Tibial artery (tissue), 4 donors: ENCODE results near the gene KIAA0319L.

Experiments
- DNase-seq, 2 donors: peaks; one replicate each; pipeline ENCODE4 v3.0.0-alpha.2; 2019
- H3K27ac ChIP-seq, 2 donors: fragments of 200-600 bp; sonication (generic) in 1 of 2; 1 replicate in 1 of 2; 2 replicates in 1 of 2; pipeline ENCODE4 v1.5.1; 2018 to 2019; ENCODE audit warnings: mild to moderate bottlenecking in 1 of 2
- H3K27me3 ChIP-seq, 2 donors: fragments of 200-600 bp; sonication (generic) in 1 of 2; one replicate each; pipeline versions ENCODE4 v1.5.1 to v1.6.0; 2016 to 2019
- H3K36me3 ChIP-seq, 3 donors: fragments of 200-600 bp; sonication (generic) in 2 of 3; one replicate each; pipeline ENCODE4 v1.5.1; 2016 to 2019; ENCODE audit warnings: mild to moderate bottlenecking in 2 of 3
- H3K4me1 ChIP-seq, 4 donors: fragments of 200-600 bp; sonication (generic) in 2 of 4; 1 replicate in 3 of 4; 2 replicates in 1 of 4; pipeline ENCODE4 v1.5.1; 2016 to 2019
- H3K4me3 ChIP-seq, 2 donors: fragments of 200-600 bp; sonication (generic) in 1 of 2; 1 replicate in 1 of 2; 2 replicates in 1 of 2; pipeline ENCODE4 v1.5.1; 2018 to 2019; ENCODE audit warnings: mild to moderate bottlenecking in 2 of 2
- H3K9me3 ChIP-seq, 3 donors: fragments of 200-600 bp; sonication (generic) in 1 of 3; one replicate each; pipeline ENCODE4 v1.5.1; 2016 to 2019
- CTCF ChIP-seq, 2 experiments: fragments of 200-600 bp in 1 of 2; fragments of 450-650 bp in 1 of 2; IDR thresholded peaks; one replicate each; pipeline ENCODE4 v1.5.1; 2017 to 2019; ENCODE audit warnings: antibody characterized with exemption in 2 of 2, mild to moderate bottlenecking in 1 of 2, moderate library complexity in 1 of 2
- intact Hi-C: fragments of 100-400 bp; cut with DNase I; formaldehyde crosslinking; loops from one replicate; pipeline ENCODE4 v1.15.0; 2023; ENCODE audit warnings: low total_unique reads

KIAA0319L gene

DNA sequence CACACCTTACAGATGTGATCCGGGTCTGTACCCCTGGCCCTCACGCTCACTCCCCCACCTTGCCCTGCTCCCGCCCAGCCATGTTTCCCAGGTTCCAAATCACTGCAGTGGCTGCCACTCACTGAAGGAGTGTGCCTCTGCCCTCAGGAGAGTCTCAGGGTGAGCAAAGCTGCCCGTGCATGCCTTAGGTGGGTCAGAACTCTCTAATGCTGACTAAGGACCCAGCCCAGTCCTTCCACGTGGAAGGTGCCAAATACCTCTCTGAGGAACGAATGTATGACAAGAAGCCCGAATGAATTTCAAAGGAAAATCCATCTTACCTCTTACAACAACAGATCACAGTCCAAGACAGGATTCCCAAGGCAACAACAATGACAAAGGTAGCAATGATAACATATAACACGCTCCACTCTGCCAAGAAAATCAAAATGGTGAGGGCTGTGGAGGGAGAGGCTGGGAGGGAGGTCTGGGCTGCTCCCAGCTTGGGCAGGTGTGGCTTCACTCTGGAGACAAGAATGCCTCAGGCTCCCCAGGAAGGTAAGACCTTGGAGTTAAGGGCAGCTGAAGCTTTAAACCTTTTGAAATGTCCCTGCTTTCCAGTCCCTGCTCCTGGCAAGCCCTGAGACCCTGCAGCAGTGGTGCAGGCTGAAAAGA is 115.2 kb downstream of the KIAA0319L start:
- Histone ChIP-seq H3K36me3 (peaks cover 63 to 92% (median 71%) of the 10 kb centered on the region in 3 donors), H3K27ac (no peak overlapping the region), H3K4me1 (no peaks in the 10 kb centered on the region), H3K4me3 (no peak overlapping the region), H3K9me3 (no peaks in the 10 kb centered on the region), H3K27me3 (no peaks in the 10 kb centered on the region)
- no peak for DNase-seq
- TF ChIP-seq CTCF (IDR thresholded peaks at IDR 0.05), result no peak
- intact Hi-C loops, result no loop called here

DNA sequence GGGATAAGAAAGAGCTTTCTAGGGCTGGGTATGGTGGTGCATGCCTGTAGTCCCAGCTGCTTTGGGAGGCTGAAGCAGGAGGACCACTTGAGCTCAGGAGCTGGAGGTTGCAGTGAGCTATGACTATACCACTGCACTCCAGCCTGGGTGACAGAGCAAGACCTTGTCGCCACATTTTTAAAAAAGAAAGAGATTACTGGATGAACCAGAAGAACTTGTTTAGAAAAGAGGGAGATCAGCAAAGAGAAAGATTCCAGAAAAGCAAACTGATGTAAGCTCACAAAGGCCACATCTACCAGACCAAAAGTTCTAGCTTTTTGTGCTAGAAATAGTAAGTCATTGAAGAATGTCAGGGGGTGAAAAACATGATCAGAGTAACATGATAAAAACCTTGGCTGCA is 117.6 kb downstream of the KIAA0319L start:
- no peaks in the 10 kb centered on the region for H3K4me1 ChIP-seq
- H3K27ac ChIP-seq, result no peak overlapping the region
- H3K36me3 ChIP-seq, result peaks cover 75 to 95% (median 76%) of the 10 kb centered on the region in 3 donors
- no peak for TF ChIP-seq CTCF (IDR thresholded peaks at IDR 0.05)
- H3K27me3 ChIP-seq, result no peaks in the 10 kb centered on the region
- no peak overlapping the region for H3K4me3 ChIP-seq
- no peak for DNase-seq
- no peaks in the 10 kb centered on the region for H3K9me3 ChIP-seq
- intact Hi-C loops, result no loop called here

GRCh38 chr1:35437200-35437599 is 120.0 kb downstream of the KIAA0319L start:
- Histone ChIP-seq H3K27ac (no peak overlapping the region), H3K9me3 (no peaks in the 10 kb centered on the region), H3K27me3 (no peaks in the 10 kb centered on the region), H3K4me1 (no peaks in the 10 kb centered on the region), H3K36me3 (peaks cover 55 to 95% (median 63%) of the 10 kb centered on the region in 3 donors), H3K4me3 (no peak overlapping the region)
- TF ChIP-seq CTCF (IDR thresholded peaks at IDR 0.05), result no peak
- intact Hi-C loops, result no loop called here
- DNase-seq, result no peak

DNA sequence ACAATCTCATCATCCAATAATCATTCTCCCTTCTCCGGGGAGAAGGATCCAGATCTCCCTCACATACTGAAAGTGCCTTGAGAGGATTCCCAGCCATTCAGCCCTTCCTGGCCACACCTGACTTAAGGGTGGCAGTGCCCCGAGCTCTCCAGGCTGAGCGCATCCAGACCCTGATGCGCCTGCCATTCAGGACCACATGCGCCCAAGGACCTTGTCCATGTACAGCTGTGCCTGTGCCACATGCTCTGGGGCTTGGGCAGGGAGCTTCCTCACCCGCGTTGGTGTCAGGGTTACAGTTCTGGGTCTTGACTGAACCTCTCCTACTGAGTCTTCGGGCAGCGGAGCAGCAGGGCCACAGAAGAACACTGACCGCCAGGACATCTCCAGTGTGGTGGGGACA is 121.1 kb downstream of the KIAA0319L start:
- Histone ChIP-seq H3K27ac (no peak overlapping the region), H3K4me3 (no peak overlapping the region), H3K27me3 (no peaks in the 10 kb centered on the region), H3K9me3 (no peaks in the 10 kb centered on the region), H3K36me3 (peaks cover 46 to 97% (median 53%) of the 10 kb centered on the region in 3 donors), H3K4me1 (no peaks in the 10 kb centered on the region)
- intact Hi-C loops, result no loop called here
- no peak for DNase-seq
- no peak for TF ChIP-seq CTCF (IDR thresholded peaks at IDR 0.05)

GRCh38 chr1:35434703-35435102 is 122.5 kb downstream of the KIAA0319L start:
- Histone ChIP-seq H3K27me3 (no peaks in the 10 kb centered on the region), H3K27ac (no peak overlapping the region), H3K4me3 (no peak overlapping the region), H3K36me3 (peaks cover 32 to 88% (median 39%) of the 10 kb centered on the region in 3 donors), H3K4me1 (no peaks in the 10 kb centered on the region), H3K9me3 (no peaks in the 10 kb centered on the region)
- TF ChIP-seq CTCF (IDR thresholded peaks at IDR 0.05), result no peak
- intact Hi-C loops, result no loop called here
- DNase-seq, result no peak

DNA sequence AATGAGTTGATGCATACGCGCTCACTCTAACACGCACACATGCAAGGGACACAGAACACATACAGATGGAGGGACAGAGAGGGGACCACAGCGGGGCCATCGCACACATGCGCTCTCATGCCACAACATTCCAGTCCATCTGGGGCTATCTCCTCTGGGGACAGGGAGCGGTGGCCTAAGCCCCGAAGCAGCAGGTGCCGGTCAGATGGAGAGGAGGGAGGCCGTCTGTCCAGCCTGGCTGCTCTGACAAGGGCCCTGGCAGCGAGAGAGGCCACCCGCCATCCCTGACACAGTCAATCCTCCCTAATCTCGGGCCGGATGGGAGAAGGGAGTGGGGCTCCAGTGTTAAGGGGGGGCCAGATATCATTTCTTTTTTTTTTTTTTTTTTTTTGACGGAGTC is 123.5 kb downstream of the KIAA0319L start:
- H3K4me3 ChIP-seq, result no peak overlapping the region
- no peak for TF ChIP-seq CTCF (IDR thresholded peaks at IDR 0.05)
- H3K4me1 ChIP-seq, result no peaks in the 10 kb centered on the region
- no peak for DNase-seq
- peaks cover 25 to 78% (median 30%) of the 10 kb centered on the region in 3 donors for H3K36me3 ChIP-seq
- no peaks in the 10 kb centered on the region for H3K27me3 ChIP-seq
- intact Hi-C loops, result no loop called here
- H3K9me3 ChIP-seq, result no peaks in the 10 kb centered on the region
- H3K27ac ChIP-seq, result no peak overlapping the region
